Transverse colon (tissue), 4 donors: Measurements from ENCODE around the gene KIF1A.

Experiments
- CTCF ChIP-seq, 5 experiments: fragments of 200-600 bp in 3 of 5; fragments of 450-650 bp in 2 of 5; sonication (generic) in 3 of 5; IDR thresholded peaks; 1 replicate in 2 of 5; 2 replicates in 3 of 5; pipeline ENCODE4 v1.5.1; 2016 to 2017; ENCODE audit warnings: antibody characterized with exemption in 5 of 5, inconsistent platforms in 3 of 5, mild to moderate bottlenecking in 2 of 5, moderate library complexity in 1 of 5
- EP300 ChIP-seq: sonication (generic); formaldehyde crosslinking; IDR thresholded peaks from one replicate; pipeline ENCODE4 v1.6.1; 2017; ENCODE audit warnings: antibody characterized with exemption, low read depth
- POLR2A ChIP-seq: fragments of 450-650 bp; IDR thresholded peaks from one replicate; pipeline ENCODE4 v1.6.1; 2016; ENCODE audit warnings: antibody characterized with exemption, mild to moderate bottlenecking, moderate library complexity
- POLR2AphosphoS5 ChIP-seq, 3 donors: sonication (generic); formaldehyde crosslinking; IDR thresholded peaks; one replicate each; pipeline ENCODE4 v1.6.1; 2016; ENCODE audit warnings: antibody characterized with exemption in 3 of 3

GRCh38 chr2:240701091-240701735 lies 118.8 kb downstream of the KIF1A start:
- TF ChIP-seq CTCF (IDR thresholded peaks at IDR 0.05) (no peak), POLR2AphosphoS5 (IDR thresholded peaks at IDR 0.05) (no peak), EP300 (no peak), POLR2A (no peak)
